ENCODE measurements around the gene OSBPL9.

GRCh38 chr1:51618715-51619114 is 1.8 kb downstream of the OSBPL9 start:
- TF ChIP-seq CTCF (conservative IDR thresholded peaks at IDR 0.05; ENCODE audit: low read depth, low read length): no peak
- TF ChIP-seq EZH2 (IDR thresholded peaks at IDR 0.05; ENCODE audit: borderline replicate concordance, low read depth, low read length, poor library complexity, severe bottlenecking): no peak

All from A673 (cell line).